Smooth muscle cell (in vitro differentiated cells): Measurements from ENCODE around the gene CNP. TPM values are rescaled to one million over a fixed set of nuclear protein-coding genes. Genes with fewer than 3 reads are reported as not detected.
A peak's percentile ranks its signal among the peaks of the same experiment; 100 is the strongest.

Source experiments
- DNase-seq: peaks from one replicate; lab custom pipeline; 2025; ENCODE audit not compliant: unreplicated experiment; lab: John Stamatoyannopoulos, UW
- H2AFZ ChIP-seq: fragments of 200-600 bp; sonication (generic); 2 replicates; pipeline ENCODE4 v1.6.0; 2016; ENCODE audit warnings: antibody characterized with exemption, low read depth, mild to moderate bottlenecking
- H3F3A ChIP-seq: fragments of 200-600 bp; sonication (generic); 2 replicates; pipeline ENCODE4 v1.6.0; 2017; ENCODE audit warnings: antibody characterized with exemption, low read depth
- H3K27ac ChIP-seq: fragments of 200-600 bp; sonication (generic); 2 replicates; pipeline ENCODE4 v1.5.1; 2016; ENCODE audit warnings: low read depth, mild to moderate bottlenecking
- H3K27me3 ChIP-seq: fragments of 200-600 bp; sonication (generic); 2 replicates; pipeline ENCODE4 v1.6.1; 2016; ENCODE audit warnings: low read depth, mild to moderate bottlenecking
- H3K36me3 ChIP-seq: fragments of 200-600 bp; sonication (generic); 2 replicates; pipeline ENCODE4 v1.5.1; 2016; ENCODE audit warnings: low read depth
- H3K4me1 ChIP-seq: fragments of 200-600 bp; sonication (generic); 2 replicates; pipeline ENCODE4 v1.5.1; 2016; ENCODE audit warnings: low read depth
- H3K4me2 ChIP-seq: fragments of 200-600 bp; sonication (generic); 2 replicates; pipeline ENCODE4 v1.6.0; 2016; ENCODE audit warnings: mild to moderate bottlenecking
- H3K4me3 ChIP-seq: fragments of 200-600 bp; sonication (generic); 2 replicates; pipeline ENCODE4 v1.5.1; 2016; ENCODE audit warnings: mild to moderate bottlenecking
- H3K79me2 ChIP-seq: fragments of 200-600 bp; sonication (generic); 2 replicates; pipeline ENCODE4 v1.6.0; 2016; ENCODE audit warnings: low read depth, mild to moderate bottlenecking
- H3K9ac ChIP-seq: fragments of 200-600 bp; sonication (generic); 2 replicates; pipeline ENCODE4 v1.6.0; 2016; ENCODE audit warnings: low read depth
- H3K9me3 ChIP-seq: fragments of 200-600 bp; sonication (generic); replicated peaks from 2 replicates; pipeline ENCODE4 v1.5.1; 2016; ENCODE audit warnings: low read depth
- H4K20me1 ChIP-seq: fragments of 200-600 bp; sonication (generic); 2 replicates; pipeline ENCODE4 v1.6.0; 2016; ENCODE audit warnings: low read depth
- CTCF ChIP-seq: fragments of 200-600 bp; sonication (generic); IDR thresholded peaks from 2 replicates; pipeline ENCODE4 v1.5.1; 2017; ENCODE audit warnings: borderline replicate concordance, mild to moderate bottlenecking, antibody characterized with exemption; ENCODE audit not compliant: insufficient read depth, poor library complexity, severe bottlenecking
- WGBS: methylation state at CpG from one replicate; pipeline ENCODE4 v1.1.7; 2016; ENCODE audit warnings: low lambda C conversion rate; 5-methylcytosine and 5-hydroxymethylcytosine counted together
- polyA plus RNA-seq: library from polyadenylated mRNA; unstranded; fragments of >200 nt; fragmentation: Nextera tagmentation; extraction: Ambion mirVana; gene quantifications from 2 replicates; pipeline ENCODE4 v1.2.1, GENCODE V29; 2016
- total RNA-seq: library from RNA; depleted of rRNA; stranded (reverse); fragments of >200 nt; gene quantifications from 2 replicates; pipeline ENCODE4 v1.2.3, GENCODE V29; 2014

CNP gene
- total and polyA plus RNA-seq, 2 experiments from 2014 or later: 34.7 to 60.1 TPM

GRCh38 chr17:41965694-41966462, 717 bp upstream of the CNP start:
- 10% methylated on average over 18 of the region's 18 CpGs for WGBS

GRCh38 chr17:41967141-41967920, 736 bp downstream of the CNP start:
- Histone ChIP-seq H3K9ac (peak overlapping the region; percentile 91), H3K9me3 (no peaks in the 10 kb centered on the region), H2AFZ (peak overlapping the region; percentile 66), H3K4me3 (peak overlapping the region; percentile 95), H3K27me3 (no peaks in the 10 kb centered on the region), H3K36me3 (no peaks in the 10 kb centered on the region), H3F3A (no peaks in the 10 kb centered on the region), H3K4me2 (peak overlapping the region; percentile 86), H3K79me2 (peaks cover 36% of the 10 kb centered on the region), H3K27ac (peak overlapping the region; percentile 75), H3K4me1 (peaks cover 10% of the 10 kb centered on the region), H4K20me1 (peaks cover 7% of the 10 kb centered on the region)
- WGBS: 32% methylated on average over 35 of the region's 39 CpGs
- no peak for TF ChIP-seq CTCF
- DNase-seq: no peak

More at GRCh38 chr17:41965694-41966462, 717 bp upstream of the CNP start:
- Histone ChIP-seq H3K4me3 (peak overlapping the region; percentile 95), H3K79me2 (peaks cover 33% of the 10 kb centered on the region), H3K27me3 (no peaks in the 10 kb centered on the region), H2AFZ (no peak overlapping the region), H3F3A (no peaks in the 10 kb centered on the region), H3K4me1 (peaks cover 10% of the 10 kb centered on the region), H3K9ac (peak overlapping the region; percentile 50), H4K20me1 (peaks cover 5% of the 10 kb centered on the region), H3K4me2 (peak overlapping the region; percentile 86), H3K27ac (peak overlapping the region; percentile 27), H3K36me3 (no peaks in the 10 kb centered on the region), H3K9me3 (no peaks in the 10 kb centered on the region)
- DNase-seq: peak; percentile 35
- TF ChIP-seq CTCF: no peak

- 96% methylated on average over 37 of the region's 37 CpGs for WGBS
- Histone ChIP-seq H3K79me2 (peaks cover 36% of the 10 kb centered on the region), H3K27ac (no peak overlapping the region), H3F3A (no peaks in the 10 kb centered on the region), H3K4me3 (peak overlapping the region; percentile 95), H4K20me1 (peaks cover 7% of the 10 kb centered on the region), H3K4me1 (peaks cover 10% of the 10 kb centered on the region), H3K36me3 (no peaks in the 10 kb centered on the region), H3K27me3 (no peaks in the 10 kb centered on the region), H3K9ac (no peak overlapping the region), H2AFZ (no peak overlapping the region), H3K9me3 (no peaks in the 10 kb centered on the region), H3K4me2 (peak overlapping the region; percentile 86)
- no peak for TF ChIP-seq CTCF
- no peak for DNase-seq
These were observed 1.5 kb downstream of the CNP start for GRCh38 chr17:41967921-41968578.
